Neural cell (in vitro differentiated cells): ENCODE data around the gene IP6K3. TPM values are rescaled to one million over a fixed set of nuclear protein-coding genes. Genes with fewer than 3 reads are reported as not detected.

Experiments used
- H2AFZ ChIP-seq: fragments of 200-600, 300-800 bp; sonication (generic), shearing (Covaris generic); 2 replicates; pipeline ENCODE4 v1.6.0; 2014; ENCODE audit warnings: low read depth, mild to moderate bottlenecking, antibody characterized with exemption, low read length, moderate library complexity
- H3F3A ChIP-seq: fragments of 200-600 bp; shearing (Covaris generic); 2 replicates; pipeline ENCODE4 v1.6.1; 2016; ENCODE audit warnings: mild to moderate bottlenecking, moderate library complexity, mixed read lengths, antibody characterized with exemption, low read length; ENCODE audit not compliant: insufficient read depth, poor library complexity, severe bottlenecking
- H3K27ac ChIP-seq: fragments of 200-600, 300-800 bp; sonication (generic), shearing (Covaris generic); 2 replicates; pipeline ENCODE4 v1.5.1; 2014; ENCODE audit warnings: mild to moderate bottlenecking, low read length, moderate library complexity
- H3K27me3 ChIP-seq: fragments of 300-800, 200-600 bp; sonication (generic), shearing (Covaris generic); 2 replicates; pipeline ENCODE4 v1.6.0; 2014; ENCODE audit warnings: mild to moderate bottlenecking, low read depth, low read length, moderate library complexity; ENCODE audit not compliant: insufficient read depth
- H3K36me3 ChIP-seq: fragments of 300-800, 200-600 bp; sonication (generic), shearing (Covaris generic); 2 replicates; pipeline ENCODE4 v1.5.1; 2014; ENCODE audit warnings: mild to moderate bottlenecking, antibody characterized with exemption, low read length, moderate library complexity; ENCODE audit not compliant: insufficient read depth
- H3K4me2 ChIP-seq: fragments of 300-800, 200-600 bp; sonication (generic), shearing (Covaris generic); 2 replicates; pipeline ENCODE4 v1.6.0; 2014; ENCODE audit warnings: mild to moderate bottlenecking, low read length
- H3K4me3 ChIP-seq: fragments of 300-800, 200-600 bp; sonication (generic), shearing (Covaris generic); 2 replicates; pipeline ENCODE4 v1.5.1; 2014; ENCODE audit warnings: mild to moderate bottlenecking, low read length, moderate library complexity
- H3K79me2 ChIP-seq: fragments of 200-600 bp; shearing (Covaris generic); replicated peaks from 2 replicates; pipeline ENCODE4 v1.6.0; 2014; ENCODE audit warnings: mild to moderate bottlenecking, low read length, moderate library complexity; ENCODE audit not compliant: insufficient read depth
- H3K9ac ChIP-seq: fragments of 300-800, 200-600 bp; sonication (generic), shearing (Covaris generic); 2 replicates; pipeline ENCODE4 v1.6.1; 2016; ENCODE audit warnings: mild to moderate bottlenecking, low read length, mixed read lengths
- H3K9me2 ChIP-seq: fragments of 200-600 bp; shearing (Covaris generic); 2 replicates; pipeline ENCODE4 v1.6.1; 2016; ENCODE audit warnings: mild to moderate bottlenecking, low read length, mixed read lengths; ENCODE audit not compliant: insufficient read depth
- H3K9me3 ChIP-seq: fragments of 200-600, 300-800 bp; sonication (generic), shearing (Covaris generic); 2 replicates; pipeline ENCODE4 v1.6.1; 2016; ENCODE audit warnings: mild to moderate bottlenecking, mixed run types, low read length, moderate library complexity, mixed read lengths
- H4K20me1 ChIP-seq: fragments of 200-600 bp; shearing (Covaris generic); 2 replicates; pipeline ENCODE4 v1.6.1; 2016; ENCODE audit warnings: mild to moderate bottlenecking, mixed run types; ENCODE audit not compliant: insufficient read depth
- EP300 ChIP-seq: fragments of 450-650 bp; conservative IDR thresholded peaks from 2 replicates; pipeline ENCODE4 v1.6.1; 2014; ENCODE audit warnings: antibody characterized with exemption, mild to moderate bottlenecking, moderate library complexity; ENCODE audit not compliant: poor library complexity, severe bottlenecking
- EZH2 ChIP-seq: fragments of 200-600, 300-800 bp; shearing (Covaris generic), sonication (generic); IDR thresholded peaks from 2 replicates; pipeline ENCODE4 v1.6.1; 2014; ENCODE audit warnings: antibody characterized with exemption, low read length, borderline replicate concordance, mild to moderate bottlenecking; ENCODE audit not compliant: insufficient read depth, poor library complexity, severe bottlenecking
- MXI1 ChIP-seq: fragments of 450-650 bp; conservative IDR thresholded peaks from 2 replicates; pipeline ENCODE4 v1.6.1; 2014; ENCODE audit warnings: antibody characterized with exemption, mild to moderate bottlenecking; ENCODE audit not compliant: poor library complexity, severe bottlenecking
- POLR2AphosphoS5 ChIP-seq: IDR thresholded peaks from 2 replicates; pipeline ENCODE4 v1.6.1; 2012
- RAD21 ChIP-seq: fragments of 450-650 bp; conservative IDR thresholded peaks from 2 replicates; pipeline ENCODE4 v1.6.1; 2014; ENCODE audit warnings: antibody characterized with exemption, mild to moderate bottlenecking, moderate library complexity
- SMC3 ChIP-seq: fragments of 450-650 bp; conservative IDR thresholded peaks from 2 replicates; pipeline ENCODE4 v1.6.1; 2014; ENCODE audit warnings: antibody characterized with exemption, mild to moderate bottlenecking, moderate library complexity; ENCODE audit not compliant: poor library complexity
- TAF1 ChIP-seq: IDR thresholded peaks from 2 replicates; pipeline ENCODE4 v1.6.1; 2012; ENCODE audit warnings: low read depth
- polyA plus RNA-seq: library from polyadenylated mRNA; depleted of rRNA; stranded (reverse); fragments of >200 nt; gene quantifications from 2 replicates; pipeline ENCODE4 v1.2.3, GENCODE V29; 2014
- TF ChIP-seq, protein P1 (sequence below): fragments of 450-650 bp; IDR thresholded peaks from 2 replicates; pipeline ENCODE4 v1.5.1; 2014; ENCODE audit warnings: antibody characterized with exemption, mild to moderate bottlenecking, moderate library complexity; ENCODE audit not compliant: poor library complexity, severe bottlenecking
- TF ChIP-seq, protein P2 (sequence below): IDR thresholded peaks from 2 replicates; pipeline ENCODE4 v1.6.1; 2012; ENCODE audit warnings: borderline replicate concordance

The IP6K3 gene
- polyA plus RNA-seq, 1 donor from 2014 or later: not detected

DNA sequence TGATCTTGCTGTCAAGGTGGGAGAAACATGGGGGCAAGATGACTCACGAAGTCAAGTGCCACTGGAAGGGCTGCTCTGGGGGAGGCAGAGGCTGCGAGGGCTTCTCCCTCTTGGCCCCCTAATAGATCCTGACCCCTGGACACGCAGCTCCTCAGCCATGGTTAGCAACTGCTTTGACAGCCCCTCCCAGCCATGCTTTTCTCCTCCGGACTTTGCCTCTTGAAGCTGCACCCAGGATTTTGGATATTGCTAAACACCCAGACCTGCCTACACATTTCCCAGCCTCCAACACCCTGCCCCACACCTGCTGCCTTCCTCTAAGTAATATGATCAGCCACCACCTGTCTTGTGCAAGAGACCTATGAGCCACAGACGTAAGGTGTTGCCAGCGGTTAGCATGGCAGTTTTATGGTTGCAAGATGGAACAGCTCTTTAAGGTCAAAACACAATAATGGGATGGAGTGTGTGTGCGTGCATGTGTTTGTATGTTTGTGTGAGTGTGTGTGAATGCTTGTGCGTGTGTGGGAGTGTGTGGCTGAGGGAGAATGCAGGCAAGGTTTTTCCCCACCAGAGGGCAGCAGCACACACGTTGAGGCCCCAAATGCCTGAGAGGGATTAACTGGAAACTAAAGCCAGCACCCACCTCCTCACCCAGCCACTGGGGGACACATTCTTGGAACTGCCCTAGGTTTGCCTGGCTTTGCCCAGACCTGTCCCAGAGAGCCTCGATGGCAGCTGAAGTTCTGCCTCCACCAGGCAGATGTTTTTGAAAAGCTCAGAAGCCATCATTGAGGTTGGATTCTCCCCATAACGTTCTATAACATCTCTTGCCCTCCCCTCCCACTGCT, 2.5 kb downstream of the IP6K3 start:
- no peaks in the 10 kb centered on the region for H3K9me3 ChIP-seq
- H3F3A ChIP-seq: no peaks in the 10 kb centered on the region
- no peak overlapping the region for H3K27ac ChIP-seq
- H4K20me1 ChIP-seq: no peaks in the 10 kb centered on the region
- no peak overlapping the region for H3K4me3 ChIP-seq
- TF ChIP-seq RAD21: peak; percentile 92
- no peak for TF ChIP-seq EP300
- TF ChIP-seq SMC3: peak; percentile 98
- TF ChIP-seq, protein P1, sequence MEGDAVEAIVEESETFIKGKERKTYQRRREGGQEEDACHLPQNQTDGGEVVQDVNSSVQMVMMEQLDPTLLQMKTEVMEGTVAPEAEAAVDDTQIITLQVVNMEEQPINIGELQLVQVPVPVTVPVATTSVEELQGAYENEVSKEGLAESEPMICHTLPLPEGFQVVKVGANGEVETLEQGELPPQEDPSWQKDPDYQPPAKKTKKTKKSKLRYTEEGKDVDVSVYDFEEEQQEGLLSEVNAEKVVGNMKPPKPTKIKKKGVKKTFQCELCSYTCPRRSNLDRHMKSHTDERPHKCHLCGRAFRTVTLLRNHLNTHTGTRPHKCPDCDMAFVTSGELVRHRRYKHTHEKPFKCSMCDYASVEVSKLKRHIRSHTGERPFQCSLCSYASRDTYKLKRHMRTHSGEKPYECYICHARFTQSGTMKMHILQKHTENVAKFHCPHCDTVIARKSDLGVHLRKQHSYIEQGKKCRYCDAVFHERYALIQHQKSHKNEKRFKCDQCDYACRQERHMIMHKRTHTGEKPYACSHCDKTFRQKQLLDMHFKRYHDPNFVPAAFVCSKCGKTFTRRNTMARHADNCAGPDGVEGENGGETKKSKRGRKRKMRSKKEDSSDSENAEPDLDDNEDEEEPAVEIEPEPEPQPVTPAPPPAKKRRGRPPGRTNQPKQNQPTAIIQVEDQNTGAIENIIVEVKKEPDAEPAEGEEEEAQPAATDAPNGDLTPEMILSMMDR: peak; percentile 96
- H2AFZ ChIP-seq: no peak overlapping the region
- no peaks in the 10 kb centered on the region for H3K79me2 ChIP-seq
- H3K36me3 ChIP-seq: no peaks in the 10 kb centered on the region
- no peaks in the 10 kb centered on the region for H3K9me2 ChIP-seq
- no peak overlapping the region for H3K9ac ChIP-seq
- H3K27me3 ChIP-seq: no peaks in the 10 kb centered on the region
- no peak overlapping the region for H3K4me2 ChIP-seq

DNA sequence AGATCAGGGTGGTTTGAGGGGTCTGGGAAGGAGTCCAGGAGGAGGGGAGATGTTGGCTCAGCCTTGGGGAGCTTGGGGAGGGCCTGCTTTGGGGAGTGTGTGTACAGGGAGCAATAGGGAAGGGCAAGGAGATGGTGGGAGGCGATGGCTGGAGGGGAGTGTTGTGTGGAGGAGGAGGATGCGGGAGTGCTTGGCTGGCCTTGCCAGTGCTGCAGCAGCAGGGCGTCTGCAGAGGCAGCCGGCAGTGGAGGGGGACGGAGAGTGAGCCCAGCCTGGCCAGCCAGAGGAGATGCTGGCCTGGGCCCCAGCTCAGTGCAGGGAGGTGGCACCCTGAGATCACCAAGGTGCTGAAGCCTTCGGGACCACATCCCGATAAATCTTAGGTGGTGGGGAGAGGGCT, 3.9 kb downstream of the IP6K3 start:
- H3K9me3 ChIP-seq: no peaks in the 10 kb centered on the region
- H3K4me3 ChIP-seq: no peak overlapping the region
- H3K9ac ChIP-seq: no peak overlapping the region
- H2AFZ ChIP-seq: no peak overlapping the region
- TF ChIP-seq, protein P2, sequence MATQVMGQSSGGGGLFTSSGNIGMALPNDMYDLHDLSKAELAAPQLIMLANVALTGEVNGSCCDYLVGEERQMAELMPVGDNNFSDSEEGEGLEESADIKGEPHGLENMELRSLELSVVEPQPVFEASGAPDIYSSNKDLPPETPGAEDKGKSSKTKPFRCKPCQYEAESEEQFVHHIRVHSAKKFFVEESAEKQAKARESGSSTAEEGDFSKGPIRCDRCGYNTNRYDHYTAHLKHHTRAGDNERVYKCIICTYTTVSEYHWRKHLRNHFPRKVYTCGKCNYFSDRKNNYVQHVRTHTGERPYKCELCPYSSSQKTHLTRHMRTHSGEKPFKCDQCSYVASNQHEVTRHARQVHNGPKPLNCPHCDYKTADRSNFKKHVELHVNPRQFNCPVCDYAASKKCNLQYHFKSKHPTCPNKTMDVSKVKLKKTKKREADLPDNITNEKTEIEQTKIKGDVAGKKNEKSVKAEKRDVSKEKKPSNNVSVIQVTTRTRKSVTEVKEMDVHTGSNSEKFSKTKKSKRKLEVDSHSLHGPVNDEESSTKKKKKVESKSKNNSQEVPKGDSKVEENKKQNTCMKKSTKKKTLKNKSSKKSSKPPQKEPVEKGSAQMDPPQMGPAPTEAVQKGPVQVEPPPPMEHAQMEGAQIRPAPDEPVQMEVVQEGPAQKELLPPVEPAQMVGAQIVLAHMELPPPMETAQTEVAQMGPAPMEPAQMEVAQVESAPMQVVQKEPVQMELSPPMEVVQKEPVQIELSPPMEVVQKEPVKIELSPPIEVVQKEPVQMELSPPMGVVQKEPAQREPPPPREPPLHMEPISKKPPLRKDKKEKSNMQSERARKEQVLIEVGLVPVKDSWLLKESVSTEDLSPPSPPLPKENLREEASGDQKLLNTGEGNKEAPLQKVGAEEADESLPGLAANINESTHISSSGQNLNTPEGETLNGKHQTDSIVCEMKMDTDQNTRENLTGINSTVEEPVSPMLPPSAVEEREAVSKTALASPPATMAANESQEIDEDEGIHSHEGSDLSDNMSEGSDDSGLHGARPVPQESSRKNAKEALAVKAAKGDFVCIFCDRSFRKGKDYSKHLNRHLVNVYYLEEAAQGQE: no peak
- no peak for TF ChIP-seq TAF1
- TF ChIP-seq, protein P1: no peak
- no peak for TF ChIP-seq EP300
- no peak for TF ChIP-seq POLR2AphosphoS5
- TF ChIP-seq SMC3: no peak
- TF ChIP-seq RAD21: no peak
- TF ChIP-seq EZH2: no peak
- no peak for TF ChIP-seq MXI1
- no peaks in the 10 kb centered on the region for H3K79me2 ChIP-seq
- H3K36me3 ChIP-seq: no peaks in the 10 kb centered on the region
- H3K27ac ChIP-seq: no peak overlapping the region
- H3K9me2 ChIP-seq: no peaks in the 10 kb centered on the region
- H4K20me1 ChIP-seq: no peaks in the 10 kb centered on the region
- no peaks in the 10 kb centered on the region for H3K27me3 ChIP-seq
- no peaks in the 10 kb centered on the region for H3F3A ChIP-seq
- H3K4me2 ChIP-seq: no peak overlapping the region
